Mononuclear cell (primary cell): ENCODE data around the gene PHF5A. TPM values are rescaled to one million over a fixed set of nuclear protein-coding genes. Genes with fewer than 3 reads are reported as not detected.
A peak's percentile ranks its signal among the peaks of the same experiment; 100 is the strongest.

Experiments
- H3K27me3 ChIP-seq: 2 replicates; pipeline ENCODE4 v1.6.0; 2011; ENCODE audit warnings: low read length, control low read depth; ENCODE audit not compliant: insufficient read depth
- H3K4me1 ChIP-seq: 2 replicates; pipeline ENCODE4 v1.5.1; 2011; ENCODE audit warnings: mild to moderate bottlenecking, low read length, control low read depth; ENCODE audit not compliant: insufficient read depth
- H3K4me3 ChIP-seq: 2 replicates; pipeline ENCODE4 v1.5.1; 2011; ENCODE audit warnings: mild to moderate bottlenecking, low read length, moderate library complexity
- H3K9me3 ChIP-seq: 2 replicates; pipeline ENCODE4 v1.5.1; 2011; ENCODE audit warnings: low read depth, mild to moderate bottlenecking, control low read depth, low read length
- total RNA-seq: library from RNA; depleted of rRNA; stranded (reverse); fragments of >200 nt; gene quantifications from one replicate; pipeline ENCODE4 v1.2.3, GENCODE V29; 2012

The PHF5A gene
- total RNA-seq = 55.4 TPM

GRCh38 chr22:41468381-41469217 lies at the start of gene PHF5A, which contains the start of gene ACO2:
TSS of gene PHF5A (minus strand) at chr22:41468692. CDS start at chr22:41468653, 39 bp downstream.
TSS of gene ACO2 (plus strand) at chr22:41469117. CDS start at chr22:41469147, 30 bp downstream.
- Histone ChIP-seq H3K4me3 (peak within 1 kb of the TSS; percentile 75), H3K4me1 (peaks cover 30% of the 10 kb centered on the region)

DNA sequence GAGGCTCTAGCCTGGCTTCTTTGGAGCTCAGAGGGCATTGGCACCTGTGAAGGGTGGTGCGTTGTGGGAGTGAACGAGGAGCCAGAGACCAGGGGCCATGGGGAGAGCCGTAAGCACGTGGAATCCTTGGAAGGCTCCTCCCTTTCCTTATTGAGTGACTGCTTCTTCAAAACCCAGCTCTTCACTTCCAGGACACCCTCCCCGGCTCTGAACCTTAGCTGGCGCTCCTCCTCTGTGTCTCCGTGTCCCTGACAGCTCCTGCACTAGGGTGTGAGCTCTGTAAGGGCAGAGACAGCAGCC lies 49.5 kb upstream of the PHF5A start:
- H3K27me3 ChIP-seq = no peaks in the 10 kb centered on the region
- H3K9me3 ChIP-seq = no peaks in the 10 kb centered on the region
- no peaks in the 10 kb centered on the region for H3K4me1 ChIP-seq
- H3K4me3 ChIP-seq = no peak overlapping the region

More at GRCh38 chr22:41468381-41469217, at the start of gene PHF5A, which contains the start of gene ACO2:
- H3K9me3 ChIP-seq = no peaks in the 10 kb centered on the region
- no peaks in the 10 kb centered on the region for H3K27me3 ChIP-seq

DNA sequence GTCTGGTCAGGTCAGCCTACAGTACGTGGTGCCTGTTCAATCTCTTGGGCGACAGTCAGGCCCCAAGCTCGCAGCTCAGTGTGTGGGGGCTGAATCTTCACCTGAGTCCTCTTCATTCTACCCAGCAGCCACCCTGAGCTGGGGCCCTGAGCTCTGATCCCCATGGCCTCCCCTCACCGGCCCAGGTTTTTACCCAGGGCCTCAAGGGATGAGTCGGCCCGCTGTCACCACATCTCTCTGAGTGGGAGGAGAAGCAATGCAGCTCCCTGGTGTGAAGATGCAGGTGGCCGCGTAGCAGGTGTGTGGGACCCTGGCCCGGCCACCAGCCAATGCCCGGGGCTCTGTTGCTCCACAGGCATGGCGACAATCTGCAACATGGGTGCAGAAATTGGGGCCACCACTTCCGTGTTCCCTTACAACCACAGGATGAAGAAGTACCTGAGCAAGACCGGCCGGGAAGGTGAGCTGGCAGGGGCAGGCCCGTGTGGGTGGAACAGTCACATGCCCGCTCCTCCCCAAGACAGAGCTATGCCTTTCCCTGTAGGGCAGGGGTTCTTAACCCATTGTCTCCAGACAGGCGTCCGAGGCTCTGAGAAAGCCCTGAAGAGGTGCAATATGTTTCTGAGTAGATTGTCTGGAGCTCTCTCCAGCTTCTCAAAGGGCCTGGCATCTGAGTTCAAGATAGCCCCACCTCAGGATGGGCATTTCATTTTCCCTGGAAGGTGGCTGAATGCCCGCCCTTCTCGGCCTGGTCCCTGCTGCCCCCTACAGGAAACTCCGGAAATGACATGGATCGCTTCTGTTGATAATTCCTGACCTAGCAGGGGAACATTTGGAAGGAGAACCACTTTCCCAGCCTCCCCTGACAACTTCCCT lies 48.9 kb upstream of the PHF5A start:
- Histone ChIP-seq H3K27me3 (no peaks in the 10 kb centered on the region), H3K4me3 (no peak overlapping the region), H3K9me3 (no peaks in the 10 kb centered on the region), H3K4me1 (no peaks in the 10 kb centered on the region)

DNA sequence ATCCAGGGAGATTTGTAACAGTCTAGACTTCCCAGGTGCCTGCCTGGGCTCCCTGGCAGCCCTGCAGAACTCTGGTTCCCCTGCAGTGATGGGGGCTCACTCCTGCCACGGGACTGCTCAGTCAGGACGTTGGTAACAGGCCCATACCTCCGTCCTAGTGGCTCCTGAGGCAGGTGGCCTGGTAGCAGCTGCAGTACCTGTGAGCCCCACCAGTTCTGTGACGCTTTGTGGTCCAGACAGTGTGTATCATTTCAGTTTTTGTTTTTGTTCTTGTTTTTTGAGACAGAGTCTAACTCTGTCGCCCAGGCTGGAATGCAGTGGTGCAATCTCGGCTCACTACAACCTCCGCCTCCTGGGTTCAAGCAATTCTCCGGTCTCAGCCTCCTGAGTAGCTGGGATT lies 48.0 kb upstream of the PHF5A start:
- H3K4me3 ChIP-seq = no peak overlapping the region
- H3K4me1 ChIP-seq = no peaks in the 10 kb centered on the region
- no peaks in the 10 kb centered on the region for H3K27me3 ChIP-seq
- no peaks in the 10 kb centered on the region for H3K9me3 ChIP-seq

GRCh38 chr22:41513391-41513790 lies 44.9 kb upstream of the PHF5A start:
- Histone ChIP-seq H3K4me1 (no peaks in the 10 kb centered on the region), H3K27me3 (no peaks in the 10 kb centered on the region), H3K4me3 (no peak overlapping the region), H3K9me3 (no peaks in the 10 kb centered on the region)

DNA sequence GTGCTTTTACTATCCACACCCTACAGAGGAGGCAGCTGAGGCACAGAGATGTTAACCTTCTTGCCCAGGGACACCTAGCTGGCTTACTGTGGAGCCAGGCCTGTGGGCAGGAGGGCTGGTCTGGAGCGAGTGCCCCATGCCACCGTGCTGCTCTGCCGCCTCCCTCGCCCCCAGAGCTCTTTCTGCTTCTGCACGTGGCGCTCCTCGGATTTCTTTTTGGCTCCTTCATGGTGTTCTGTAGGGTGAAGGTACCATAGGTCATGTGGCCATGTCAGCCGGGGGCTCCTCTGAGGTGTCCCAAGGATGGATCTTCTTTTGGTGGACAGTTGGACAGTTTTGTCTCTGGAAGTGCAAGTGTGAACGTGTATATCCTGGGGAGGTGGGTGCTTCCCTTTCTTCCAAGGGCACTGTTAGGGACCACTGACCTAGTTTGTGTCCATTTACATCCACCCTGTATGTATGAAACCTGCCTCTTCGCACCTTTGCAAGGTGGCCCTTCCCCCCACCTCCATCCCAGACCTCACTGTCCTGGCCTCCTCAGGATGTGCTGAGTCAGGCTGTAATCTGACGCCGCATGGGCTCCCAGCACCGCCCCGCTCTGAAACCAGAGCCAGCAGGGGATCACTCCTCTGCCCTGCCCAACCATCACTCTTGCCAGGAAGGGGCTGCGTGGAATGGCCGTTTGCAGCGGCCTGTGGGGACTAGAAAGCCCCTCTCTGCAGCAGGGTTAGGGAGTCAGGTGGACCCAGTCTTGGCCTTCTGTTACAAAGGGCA lies 44.1 kb upstream of the PHF5A start:
- no peaks in the 10 kb centered on the region for H3K4me1 ChIP-seq
- H3K27me3 ChIP-seq = no peaks in the 10 kb centered on the region
- no peaks in the 10 kb centered on the region for H3K9me3 ChIP-seq
- H3K4me3 ChIP-seq = no peak overlapping the region

DNA sequence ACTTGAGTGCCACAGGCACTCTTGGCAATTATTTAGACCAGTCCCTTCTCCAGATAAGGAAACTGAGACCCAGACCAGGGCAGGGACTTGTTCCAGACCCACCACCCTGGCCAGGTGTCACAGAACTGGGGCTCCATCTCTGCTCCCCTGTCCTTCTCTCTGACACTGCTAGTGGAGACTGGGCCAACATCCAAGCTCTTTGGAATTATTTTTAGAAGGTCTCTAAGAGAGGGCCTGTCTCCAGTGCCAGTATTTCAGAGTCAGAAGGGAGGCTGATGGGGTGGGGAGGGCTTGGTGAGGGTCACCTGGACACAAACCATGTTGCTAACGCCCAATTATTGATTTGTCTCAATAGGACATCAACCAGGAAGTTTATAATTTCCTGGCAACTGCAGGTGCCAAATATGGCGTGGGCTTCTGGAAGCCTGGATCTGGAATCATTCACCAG lies 43.1 kb upstream of the PHF5A start:
- Histone ChIP-seq H3K9me3 (no peaks in the 10 kb centered on the region), H3K4me1 (no peaks in the 10 kb centered on the region), H3K27me3 (no peaks in the 10 kb centered on the region), H3K4me3 (no peak overlapping the region)

DNA sequence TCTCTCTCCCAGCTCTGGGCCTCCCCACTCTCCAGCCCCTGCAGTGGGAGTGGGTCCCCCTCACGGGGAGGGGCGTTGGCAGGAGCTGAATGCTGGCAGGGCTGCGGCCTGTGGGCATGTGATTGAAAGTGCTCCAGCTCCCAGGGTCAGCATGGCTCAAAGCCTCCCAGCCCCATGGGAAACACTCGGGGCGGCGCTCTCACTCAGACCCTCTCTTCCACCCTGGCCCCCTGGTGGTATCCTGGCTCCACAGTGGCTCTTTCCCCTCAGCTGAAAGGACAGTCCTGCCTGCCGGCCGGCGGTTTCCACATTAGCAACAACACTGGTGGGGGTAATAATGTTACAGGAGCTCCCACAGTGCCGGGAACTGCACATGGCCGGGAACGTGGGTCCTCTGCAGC lies 40.3 kb upstream of the PHF5A start:
- no peaks in the 10 kb centered on the region for H3K4me1 ChIP-seq
- H3K27me3 ChIP-seq = no peaks in the 10 kb centered on the region

GRCh38 chr22:41507330-41508063 lies 39.0 kb upstream of the PHF5A start:
- H3K27me3 ChIP-seq = no peaks in the 10 kb centered on the region
- H3K4me3 ChIP-seq = no peak overlapping the region

More for the DNA sequence above, 40.3 kb upstream of the PHF5A start:
- no peak overlapping the region for H3K4me3 ChIP-seq
- no peaks in the 10 kb centered on the region for H3K9me3 ChIP-seq

GRCh38 chr22:41505511-41506220 lies 37.2 kb upstream of the PHF5A start:
- Histone ChIP-seq H3K27me3 (no peaks in the 10 kb centered on the region), H3K4me1 (no peaks in the 10 kb centered on the region), H3K9me3 (no peaks in the 10 kb centered on the region), H3K4me3 (no peak overlapping the region)

More at GRCh38 chr22:41507330-41508063, 39.0 kb upstream of the PHF5A start:
- Histone ChIP-seq H3K4me1 (no peaks in the 10 kb centered on the region), H3K9me3 (no peaks in the 10 kb centered on the region)

DNA sequence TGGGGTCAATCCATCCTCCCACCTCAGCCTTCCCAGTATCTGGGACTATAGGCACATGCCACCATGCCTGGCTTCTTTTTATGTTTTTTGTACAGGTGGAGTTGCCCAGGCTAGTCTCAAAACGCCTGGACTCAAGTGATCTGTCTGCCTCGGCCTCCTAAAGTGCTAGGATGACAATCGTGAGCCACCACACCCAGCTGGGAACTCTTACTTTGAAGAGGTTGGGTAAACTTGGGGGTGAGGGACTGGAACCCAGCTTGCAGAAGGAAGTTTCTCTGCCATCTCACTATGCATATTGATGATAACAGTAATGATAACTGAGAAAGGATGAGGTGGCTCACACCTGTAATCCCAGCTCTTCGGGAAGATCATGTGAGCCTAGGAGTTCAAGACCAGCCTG lies 36.3 kb upstream of the PHF5A start:
- Histone ChIP-seq H3K9me3 (no peaks in the 10 kb centered on the region), H3K4me3 (no peak overlapping the region), H3K4me1 (no peaks in the 10 kb centered on the region), H3K27me3 (no peaks in the 10 kb centered on the region)

DNA sequence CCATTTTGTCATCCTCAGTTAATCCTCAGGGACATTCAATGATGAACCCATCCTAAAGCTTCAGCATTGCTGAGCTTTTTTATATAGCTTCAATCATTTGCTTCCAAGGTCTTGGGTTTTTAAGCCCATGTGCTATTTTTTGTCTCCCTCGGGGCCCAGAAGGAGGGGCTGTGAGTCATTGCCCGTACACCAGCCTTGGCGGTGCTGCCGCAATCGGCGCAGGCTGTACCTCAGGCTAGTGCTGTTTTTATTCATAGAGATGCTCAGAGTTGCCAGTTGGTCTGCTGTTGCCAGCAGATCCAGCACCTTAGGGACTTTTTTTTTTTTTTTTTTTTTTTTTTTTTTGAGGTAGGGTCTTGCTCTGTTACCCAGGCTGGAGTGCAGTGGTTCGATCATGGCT lies 35.9 kb upstream of the PHF5A start:
- H3K27me3 ChIP-seq = no peaks in the 10 kb centered on the region
- no peaks in the 10 kb centered on the region for H3K9me3 ChIP-seq
- no peaks in the 10 kb centered on the region for H3K4me1 ChIP-seq
- H3K4me3 ChIP-seq = no peak overlapping the region

DNA sequence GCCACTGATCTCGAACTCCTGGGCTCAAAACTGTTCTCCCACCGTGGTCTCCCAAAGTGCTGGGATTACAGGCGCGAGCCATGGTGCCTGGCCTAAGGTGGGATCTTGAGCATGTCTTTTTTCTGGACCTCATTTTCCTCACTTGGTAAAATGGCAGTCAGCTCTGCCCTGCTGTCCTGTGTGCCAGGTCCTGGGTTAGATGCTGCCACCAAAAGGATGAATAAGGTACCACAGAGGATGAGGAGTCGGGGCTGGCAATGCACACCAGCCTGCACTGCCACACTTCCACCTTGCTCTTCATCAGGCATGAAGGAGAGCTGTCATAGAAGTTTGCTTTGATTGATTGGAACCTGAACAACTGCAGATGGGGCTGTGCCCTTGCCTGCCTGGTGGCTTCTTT lies 32.7 kb upstream of the PHF5A start:
- Histone ChIP-seq H3K9me3 (no peaks in the 10 kb centered on the region), H3K4me3 (no peak overlapping the region), H3K27me3 (no peaks in the 10 kb centered on the region), H3K4me1 (no peaks in the 10 kb centered on the region)

DNA sequence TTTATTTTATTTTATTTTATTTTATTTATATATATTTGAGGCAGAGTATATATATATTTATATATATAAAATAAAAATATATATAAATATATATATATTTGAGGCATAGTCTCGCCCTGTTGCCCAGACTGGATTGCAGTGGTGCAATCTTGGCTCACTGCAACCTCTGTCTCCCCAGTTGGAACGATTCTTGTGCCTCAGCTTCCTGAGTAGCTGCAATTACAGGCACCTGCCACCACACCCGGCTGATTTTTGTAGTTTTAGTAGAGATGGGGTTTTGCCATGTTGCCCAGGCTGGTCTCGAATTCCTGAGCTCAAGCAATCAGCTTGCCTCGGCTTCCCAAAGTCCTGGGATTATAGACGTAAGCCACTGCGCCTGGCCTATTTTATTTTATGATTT lies 31.8 kb upstream of the PHF5A start:
- Histone ChIP-seq H3K4me1 (no peaks in the 10 kb centered on the region), H3K27me3 (no peaks in the 10 kb centered on the region), H3K4me3 (no peak overlapping the region), H3K9me3 (no peaks in the 10 kb centered on the region)
